HK-2 (cell line): ENCODE measurements around the gene KCNT1.

ENCODE experiments used
- DNase-seq: peaks from one replicate; pipeline ENCODE4 v3.0.0-alpha.2; 2018; ENCODE audit not compliant: unreplicated experiment

KCNT1 gene

DNA sequence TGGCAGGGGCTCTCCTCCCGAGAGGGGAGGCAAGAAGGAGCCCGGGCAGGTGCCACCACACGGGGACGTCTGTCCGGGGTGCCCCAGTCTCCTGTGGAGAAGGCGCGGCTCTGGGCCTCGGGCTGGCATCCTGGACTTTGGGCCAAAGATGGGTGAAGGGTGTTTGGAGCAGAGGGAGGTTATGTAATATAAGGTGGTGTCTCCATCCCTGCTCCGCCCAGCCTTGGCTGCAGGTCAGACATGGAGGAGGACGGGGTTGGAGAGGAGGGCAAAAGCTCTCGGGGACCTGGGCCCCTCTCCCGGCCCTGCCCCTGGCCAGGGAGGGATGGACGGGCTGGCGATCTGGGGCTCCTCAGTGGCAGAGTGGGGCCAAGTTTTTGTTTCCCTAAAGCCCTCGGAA is 1.5 kb upstream of the KCNT1 start:
- DNase-seq = no peak

DNA sequence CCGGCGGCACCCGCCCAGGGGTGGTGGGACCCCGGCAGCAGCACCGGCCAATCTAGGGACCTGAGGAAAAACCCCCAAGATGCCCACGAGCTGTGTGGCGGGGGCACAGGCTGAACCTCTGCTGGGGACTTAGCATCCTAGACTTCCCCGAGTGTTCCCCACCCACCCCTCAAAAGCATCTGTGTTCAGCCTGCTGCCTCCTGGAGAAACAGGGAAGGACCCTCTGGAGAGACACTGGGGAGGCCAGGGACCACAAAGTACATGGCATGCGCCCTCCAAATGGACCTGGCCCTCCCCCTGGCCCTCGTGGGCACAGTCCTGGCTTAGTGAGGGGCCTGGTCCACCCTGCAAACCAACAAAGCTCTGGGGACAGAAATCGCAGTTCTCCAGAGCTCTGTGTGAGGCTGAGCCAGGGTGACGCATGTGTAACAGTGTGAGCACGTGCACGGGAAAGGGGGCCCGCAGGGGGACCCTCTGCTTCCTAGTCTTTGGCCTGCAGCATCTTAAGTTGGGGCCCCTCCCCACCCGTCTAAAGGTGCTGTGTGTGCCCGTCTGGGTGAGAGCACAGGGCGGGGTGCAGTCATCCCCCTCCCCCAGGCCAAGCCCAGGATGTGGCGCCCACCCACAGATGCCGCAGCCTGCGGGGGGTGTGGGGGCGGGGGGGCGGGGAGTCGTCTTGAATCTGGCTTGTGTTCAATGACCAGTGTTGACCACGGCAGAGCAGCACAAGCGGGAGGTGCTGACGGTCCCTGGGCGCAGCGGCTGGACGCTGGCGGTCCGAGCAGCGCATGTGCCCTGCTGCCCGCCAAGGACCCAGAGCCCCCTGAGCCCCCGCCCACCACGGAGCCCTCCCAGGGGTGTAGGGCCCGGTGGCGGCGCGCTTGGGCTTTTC is 672 bp upstream of the KCNT1 start:
- no peak for DNase-seq

DNA sequence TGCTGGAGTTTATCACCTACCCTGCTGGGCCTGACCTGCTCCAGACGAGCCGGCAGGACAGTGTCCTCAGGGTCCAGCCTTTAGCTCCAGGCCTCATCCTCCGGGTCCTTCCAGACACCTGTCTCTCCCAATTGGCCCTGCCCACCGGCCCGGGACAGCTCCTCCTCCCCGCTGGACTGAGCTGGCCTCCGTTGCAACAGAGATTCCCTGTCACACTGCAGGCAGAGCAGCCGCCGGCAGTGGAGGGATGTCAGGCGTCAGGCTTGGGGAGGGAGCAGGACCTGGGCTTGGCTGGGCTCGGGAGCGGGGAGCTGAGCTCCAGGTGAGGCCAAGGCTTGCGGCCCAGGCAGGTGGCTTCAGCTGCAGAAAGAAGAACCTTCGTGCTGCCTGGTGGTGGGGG is 1.7 kb downstream of the KCNT1 start:
- no peak for DNase-seq

DNA sequence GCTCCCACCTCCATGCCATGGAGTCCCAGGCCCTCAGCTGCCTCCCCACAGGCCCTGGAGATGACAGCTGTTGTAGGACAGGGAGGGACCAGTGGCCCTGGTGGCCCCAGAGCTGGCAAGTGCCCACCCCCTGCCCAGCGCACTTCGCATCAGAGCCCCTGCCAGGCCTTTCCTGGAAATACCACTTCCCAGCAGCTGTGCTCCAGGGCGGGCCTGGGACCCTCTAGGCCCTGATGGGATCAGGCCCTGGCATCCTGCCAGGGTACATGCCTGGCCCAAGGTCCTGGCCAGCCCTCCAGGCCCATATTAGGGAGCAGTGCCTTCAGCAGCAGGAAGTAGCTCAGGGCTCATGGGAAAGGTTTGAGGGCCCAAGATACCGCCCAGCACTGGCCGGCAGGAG is 2.5 kb downstream of the KCNT1 start:
- DNase-seq = no peak

DNA sequence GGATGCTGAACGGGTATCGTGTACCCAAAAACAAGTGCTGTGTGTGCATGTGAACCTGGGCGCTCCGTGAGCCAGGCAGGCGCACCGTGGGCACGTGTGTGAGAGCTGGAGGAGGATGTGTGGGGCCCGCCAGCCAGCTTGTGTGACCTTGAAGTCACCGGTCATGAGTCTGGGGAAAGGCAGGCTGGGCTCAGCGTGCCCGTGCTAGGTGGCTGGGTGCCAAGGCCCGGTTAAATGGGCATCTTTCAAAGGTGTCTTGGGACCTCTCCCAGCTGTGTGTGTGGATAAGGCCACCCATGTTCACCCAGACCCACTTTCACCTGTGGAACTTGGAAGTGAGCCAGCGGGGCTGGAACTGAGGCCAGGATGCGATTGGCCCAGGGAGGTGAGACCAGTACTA is 3.4 kb downstream of the KCNT1 start:
- no peak for DNase-seq

DNA sequence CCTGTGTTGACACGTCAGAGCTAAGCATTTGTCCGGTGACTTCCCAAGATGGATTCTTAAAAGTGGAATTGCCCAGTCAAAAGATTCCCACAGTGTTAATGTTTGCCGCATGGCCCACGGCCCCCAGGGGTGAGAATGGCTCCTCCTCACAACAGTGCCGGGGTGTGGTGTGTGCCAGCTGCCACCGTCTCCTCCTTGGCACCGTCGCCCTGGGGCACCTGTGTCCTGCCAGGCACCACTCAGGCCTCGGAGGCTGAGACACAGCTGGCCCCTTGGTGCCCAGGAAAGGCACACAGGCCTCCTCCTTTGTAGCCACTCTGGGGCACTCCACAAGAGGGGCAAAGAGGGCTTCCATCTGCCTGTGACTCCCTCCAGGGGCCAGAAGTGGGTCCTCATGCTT is 4.3 kb downstream of the KCNT1 start:
- DNase-seq = no peak

DNA sequence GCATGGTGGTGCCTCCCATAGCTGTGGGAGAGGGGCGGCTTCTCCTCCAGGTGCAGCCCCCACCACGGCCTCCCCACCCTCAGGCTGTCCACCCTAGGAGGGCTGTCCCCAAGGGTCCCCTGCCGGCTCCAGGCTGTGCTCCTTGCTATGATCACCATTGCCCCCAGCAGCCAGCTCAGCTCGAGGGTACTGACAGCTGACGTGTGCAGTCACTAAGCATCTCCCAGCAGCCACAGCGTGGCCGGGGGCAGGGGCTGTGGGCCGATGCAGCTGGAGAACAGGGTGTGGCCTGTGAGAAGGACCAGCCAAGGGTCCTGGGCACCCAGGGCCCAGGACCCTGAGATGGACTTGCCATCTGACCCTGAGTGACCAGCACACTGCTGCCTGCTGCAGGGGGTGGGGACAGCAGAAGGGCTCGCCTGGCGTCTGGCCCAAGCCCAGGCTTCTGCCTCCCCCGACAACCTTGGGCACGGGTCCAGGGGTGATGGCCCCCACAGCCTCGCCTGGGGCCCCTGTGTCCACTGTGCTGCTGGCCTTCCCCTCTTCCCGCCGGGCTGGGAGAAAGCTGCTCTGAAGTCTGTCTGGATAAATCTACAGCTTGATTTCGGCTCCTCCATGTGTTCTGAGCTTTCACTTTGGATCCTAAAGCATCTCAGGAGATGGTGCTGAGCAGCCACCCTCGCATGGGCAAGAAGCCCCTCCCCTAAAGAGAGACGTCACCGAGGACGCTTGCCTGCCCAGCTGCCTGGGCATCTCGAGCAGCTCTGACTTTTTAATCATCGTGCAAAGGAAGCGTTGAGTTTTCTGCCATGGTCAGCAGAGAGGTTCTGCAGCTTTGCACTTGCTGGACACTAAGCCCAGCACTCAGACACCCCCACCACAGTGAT is 5.5 kb downstream of the KCNT1 start:
- DNase-seq = no peak

DNA sequence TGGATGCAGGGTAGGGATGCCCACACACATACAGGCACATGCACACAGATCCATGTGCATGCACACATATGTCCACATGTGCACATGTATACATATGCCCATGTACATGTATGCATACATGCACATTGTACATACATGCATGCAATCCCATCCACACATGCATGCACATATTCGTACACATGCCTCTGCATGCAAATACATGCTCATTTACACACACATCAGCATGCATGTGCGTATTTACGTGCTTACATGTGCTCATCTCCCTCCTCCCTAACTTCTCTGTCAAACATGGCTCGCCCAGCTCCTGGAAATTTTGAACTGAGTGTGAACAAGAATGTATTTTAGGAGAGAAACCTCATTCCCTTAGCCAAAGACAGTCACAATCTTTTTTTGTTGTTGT is 6.2 kb downstream of the KCNT1 start:
- no peak for DNase-seq

DNA sequence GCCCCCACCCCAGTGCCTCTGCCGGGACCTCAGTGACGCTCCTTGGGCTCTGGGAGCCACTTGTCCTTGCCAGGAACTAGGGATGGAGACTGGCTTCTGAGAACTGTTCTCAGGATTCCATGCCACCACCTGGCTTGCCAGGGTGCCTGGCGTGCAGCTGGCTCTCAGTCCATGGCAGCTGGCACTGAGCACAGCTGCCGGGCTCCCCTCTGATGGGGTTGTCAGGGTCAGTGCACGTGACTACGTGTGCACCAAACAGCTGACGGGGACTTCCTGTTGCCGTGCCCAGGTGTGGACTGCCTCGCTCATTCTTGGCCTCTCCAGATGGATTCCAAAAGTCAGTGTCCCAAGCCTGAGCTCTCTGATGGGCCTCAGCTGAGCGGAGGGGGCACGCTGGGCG is 9.4 kb downstream of the KCNT1 start:
- no peak for DNase-seq

DNA sequence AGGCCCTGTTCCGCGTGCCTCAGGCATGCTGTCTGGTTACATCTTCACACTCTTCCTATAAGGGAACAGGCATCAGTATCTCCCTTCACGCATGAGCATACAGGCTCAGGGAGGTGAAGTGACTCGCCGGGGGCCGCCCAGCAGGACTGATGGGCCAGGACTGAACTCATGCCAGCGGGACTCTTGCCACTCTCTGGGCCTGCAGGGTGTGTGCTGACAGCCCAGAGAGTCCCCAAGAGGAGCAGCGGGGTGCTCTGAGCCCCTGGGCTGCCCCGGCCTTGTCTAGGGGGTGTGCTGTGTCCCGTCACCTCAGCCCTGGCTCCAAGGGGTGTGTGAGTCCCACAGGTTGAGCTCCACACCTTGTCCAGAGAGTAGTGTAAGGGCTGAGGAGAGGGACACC is 9.9 kb downstream of the KCNT1 start:
- no peak for DNase-seq

DNA sequence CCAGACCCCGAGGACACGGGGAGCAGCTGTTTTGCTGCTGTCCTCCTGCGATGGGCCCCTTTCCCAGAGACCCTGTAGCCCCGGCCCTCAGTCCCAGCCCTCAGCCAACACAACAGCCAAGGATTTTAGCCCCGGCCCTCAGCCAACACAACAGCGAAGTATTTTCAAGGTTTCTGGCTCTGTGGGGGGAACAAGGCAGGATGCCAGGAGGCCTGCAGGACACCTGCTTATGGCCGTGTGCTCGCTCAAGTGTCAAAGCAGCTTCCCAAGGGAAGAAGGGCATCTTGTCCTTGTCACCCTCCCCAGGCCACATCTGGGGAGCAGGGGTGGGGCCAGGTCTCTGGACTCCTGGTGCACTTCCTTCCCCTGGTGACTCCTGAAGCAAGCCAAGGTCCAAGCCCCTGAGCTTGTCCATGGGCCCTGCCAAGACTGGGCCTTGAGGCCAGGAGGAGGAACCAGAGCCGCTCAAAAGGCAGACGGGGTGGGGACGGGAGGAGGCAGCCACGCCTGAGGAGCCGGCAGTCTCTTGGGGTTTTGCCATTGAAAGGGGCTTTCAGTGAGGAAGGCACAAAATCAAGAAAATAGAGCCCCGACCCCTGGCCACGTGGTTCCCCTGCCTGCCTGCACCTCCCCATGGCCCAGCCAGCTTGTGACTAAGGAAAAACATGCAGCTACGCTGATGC is 10.8 kb downstream of the KCNT1 start:
- DNase-seq = no peak

DNA sequence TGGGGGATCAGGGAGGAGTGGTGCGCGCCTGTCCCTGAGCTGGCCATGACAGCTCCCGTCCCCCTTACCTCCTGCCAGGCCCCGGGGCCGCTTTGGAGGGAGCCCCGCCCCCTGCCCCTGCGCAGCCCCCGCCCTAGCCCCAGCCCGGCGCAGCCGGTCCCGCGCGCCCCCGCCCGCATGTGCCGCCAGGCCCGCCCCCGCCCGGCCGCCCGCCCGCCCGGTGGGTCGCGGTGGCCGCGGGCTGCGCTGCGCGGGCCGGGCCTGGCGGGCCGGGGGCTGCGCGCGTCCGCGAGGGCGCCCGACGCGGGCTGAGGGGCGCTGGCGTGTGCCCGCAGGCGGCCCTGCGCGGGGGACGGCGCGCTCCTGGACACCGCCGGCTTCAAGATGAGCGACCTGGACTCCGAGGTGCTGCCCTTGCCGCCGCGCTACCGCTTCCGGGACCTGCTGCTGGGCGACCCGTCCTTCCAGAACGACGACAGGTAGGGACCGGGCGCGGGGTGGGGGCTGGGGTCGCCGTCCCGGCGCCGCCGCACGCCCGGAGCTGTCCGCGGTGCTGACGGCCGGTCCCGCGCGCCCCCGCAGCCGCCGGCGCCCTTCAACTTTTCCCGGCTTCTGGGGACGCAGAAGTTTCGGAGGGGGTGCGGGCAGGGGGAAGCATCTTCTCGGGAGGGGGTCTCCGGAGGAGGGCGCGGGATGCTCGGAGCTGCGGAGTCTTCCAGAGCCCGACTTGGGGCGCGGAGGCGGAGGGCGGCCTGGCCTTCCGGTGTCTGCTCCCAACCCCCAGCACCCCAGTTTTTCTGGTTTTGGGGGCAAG is 12.5 kb downstream of the KCNT1 start:
- no peak for DNase-seq

DNA sequence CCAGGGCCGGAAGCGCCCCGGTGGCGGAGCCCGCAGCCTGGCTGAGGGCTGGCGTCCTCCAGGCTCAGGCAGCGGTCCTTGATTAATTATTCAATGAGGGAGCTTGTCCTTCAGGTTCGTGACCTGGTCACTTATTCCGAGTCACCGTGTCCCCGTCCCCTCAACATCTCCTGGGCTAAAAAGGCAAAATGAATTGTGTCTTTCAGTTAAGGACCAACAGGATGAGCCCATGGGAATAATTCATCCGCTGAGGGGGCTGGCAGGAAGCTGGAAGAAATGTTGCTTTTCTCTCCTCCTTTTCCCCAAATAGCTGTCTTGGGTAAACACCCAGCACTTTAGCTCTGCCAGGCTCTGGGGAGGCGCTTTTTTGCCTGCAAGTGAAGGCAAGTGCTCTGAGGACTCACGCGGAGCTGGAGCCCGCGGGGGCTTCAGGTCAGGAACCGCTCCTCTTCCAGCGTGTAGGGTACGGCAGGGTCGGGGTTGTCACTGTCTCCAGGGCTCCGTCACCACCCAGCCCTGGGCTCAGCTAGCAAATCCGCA is 13.1 kb downstream of the KCNT1 start:
- DNase-seq = no peak

DNA sequence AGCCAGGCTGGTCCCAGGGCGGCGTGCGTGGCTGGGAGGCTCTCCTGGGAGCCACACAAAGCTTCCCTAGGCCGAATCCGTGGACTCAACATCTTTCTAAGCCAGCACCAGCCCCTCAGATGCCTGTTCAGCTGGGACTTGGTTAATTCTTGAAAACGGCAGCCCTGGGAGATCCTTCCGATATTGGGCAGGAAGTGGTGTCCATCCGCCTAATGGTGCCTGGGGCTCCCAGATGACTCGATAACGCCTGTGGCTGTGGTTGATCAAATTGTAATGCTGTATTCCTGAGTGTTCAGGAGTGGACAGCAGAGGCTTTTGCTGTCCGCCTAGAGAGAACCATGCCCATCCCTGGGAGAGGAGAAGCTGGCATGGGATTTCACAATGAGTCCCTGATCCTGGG is 14.1 kb downstream of the KCNT1 start:
- no peak for DNase-seq

DNA sequence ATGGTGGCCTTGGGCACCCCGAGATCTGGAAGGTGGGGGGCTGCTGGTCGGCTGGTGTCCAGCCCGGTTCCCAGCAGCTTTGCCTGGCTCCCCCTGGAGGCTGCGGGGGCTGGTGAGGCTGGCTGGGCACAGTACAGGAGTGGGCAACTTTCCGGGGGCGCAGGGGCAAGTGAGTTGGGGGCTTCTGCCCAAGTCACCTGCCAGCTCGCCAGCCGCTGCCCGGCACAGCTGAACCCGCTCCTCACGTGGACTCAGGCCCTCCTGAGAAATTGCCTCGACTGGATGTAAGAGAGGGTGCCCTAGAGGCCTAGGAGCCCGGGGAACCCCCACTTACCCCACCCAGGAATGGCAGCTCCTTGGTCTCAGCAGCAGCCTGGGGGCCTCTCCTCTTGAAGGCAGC is 15.4 kb downstream of the KCNT1 start:
- no peak for DNase-seq

DNA sequence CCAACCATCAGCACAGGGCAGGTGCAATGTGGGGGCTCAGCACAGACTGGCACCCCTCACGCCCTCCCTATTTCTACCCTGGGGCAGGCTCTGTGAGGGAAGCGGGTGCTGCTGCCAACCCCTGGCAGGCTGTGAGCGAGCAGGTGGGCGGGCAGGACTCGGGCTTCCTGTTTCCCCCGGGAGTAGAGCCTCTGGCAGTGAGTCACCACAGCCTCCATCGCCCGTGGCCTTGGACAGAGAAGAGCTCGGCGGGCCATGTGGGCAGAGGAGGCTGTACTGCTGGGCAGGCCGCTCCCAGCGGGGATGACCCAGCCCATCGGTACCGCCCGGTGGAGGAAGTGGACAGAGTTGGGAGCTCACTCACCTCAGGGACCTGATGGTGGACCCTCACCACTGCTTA is 16.6 kb downstream of the KCNT1 start:
- DNase-seq = peak; percentile 66

DNA sequence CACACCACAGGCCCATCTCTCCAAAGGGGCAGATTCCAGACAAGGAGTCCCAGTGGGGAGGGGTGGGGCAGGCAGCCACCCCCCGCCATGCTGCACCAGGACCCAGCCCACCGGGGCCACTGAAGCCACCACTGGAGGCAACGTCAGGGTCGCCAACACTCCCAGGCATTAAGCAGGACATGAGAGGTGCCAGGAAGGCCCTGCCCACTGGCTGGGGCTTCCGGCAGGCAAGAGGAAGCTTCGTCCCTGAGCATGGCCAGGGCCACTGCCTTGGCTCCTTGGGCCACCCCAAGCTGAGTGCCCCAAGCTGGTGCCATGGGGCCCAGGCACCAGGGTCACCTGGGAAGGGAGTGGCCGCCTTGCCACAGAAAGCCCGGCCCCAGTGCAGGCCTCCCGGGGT is 17.5 kb downstream of the KCNT1 start:
- no peak for DNase-seq

DNA sequence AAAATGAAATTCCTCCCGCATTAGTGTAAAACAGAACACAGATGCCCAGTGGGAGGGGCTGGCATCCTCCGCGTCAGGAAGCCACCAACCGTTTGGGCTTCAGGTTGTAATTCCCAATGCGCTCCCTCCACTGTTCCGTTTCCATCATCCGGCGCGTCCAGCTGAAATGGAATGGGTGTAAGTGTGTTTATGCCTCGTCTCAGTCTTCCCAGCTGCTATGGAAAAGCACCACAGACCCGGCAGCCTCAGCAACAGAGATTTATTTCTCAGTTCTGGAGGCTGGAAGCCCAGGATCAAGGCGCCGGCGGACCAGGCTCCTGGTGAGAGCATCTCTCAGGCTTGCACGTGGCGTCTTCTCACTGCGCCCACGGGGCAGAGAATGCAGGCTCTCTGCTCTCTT is 20.4 kb downstream of the KCNT1 start:
- no peak for DNase-seq

DNA sequence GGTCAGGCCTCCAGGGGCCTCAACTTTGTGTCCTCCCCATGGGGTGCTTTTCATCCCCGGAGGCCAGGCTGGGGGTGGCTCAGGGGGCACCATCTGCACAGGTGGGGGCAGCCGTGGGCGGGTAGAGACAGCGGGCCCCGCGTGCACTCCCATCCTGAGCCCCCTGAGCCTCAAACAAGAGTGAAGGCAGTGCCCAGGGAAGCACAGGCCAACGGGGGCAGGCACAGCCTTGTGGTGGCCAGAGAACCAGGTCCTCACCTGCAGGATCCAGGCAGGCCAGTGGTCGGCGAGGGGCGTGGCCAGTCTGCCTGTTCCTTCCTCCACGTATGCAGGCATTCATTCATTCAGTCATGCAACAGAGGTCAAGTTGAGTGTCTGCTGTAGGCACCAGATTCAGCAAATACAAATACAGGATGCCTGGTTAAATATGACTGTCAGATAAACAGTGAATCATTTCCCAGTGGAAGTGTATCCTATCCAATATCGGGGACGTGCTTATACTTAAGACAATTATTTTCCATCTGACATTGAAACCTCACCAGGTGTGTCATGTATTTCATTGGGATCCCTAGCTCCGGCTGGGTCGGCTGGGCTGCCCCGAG is 22.3 kb downstream of the KCNT1 start:
- no peak for DNase-seq

DNA sequence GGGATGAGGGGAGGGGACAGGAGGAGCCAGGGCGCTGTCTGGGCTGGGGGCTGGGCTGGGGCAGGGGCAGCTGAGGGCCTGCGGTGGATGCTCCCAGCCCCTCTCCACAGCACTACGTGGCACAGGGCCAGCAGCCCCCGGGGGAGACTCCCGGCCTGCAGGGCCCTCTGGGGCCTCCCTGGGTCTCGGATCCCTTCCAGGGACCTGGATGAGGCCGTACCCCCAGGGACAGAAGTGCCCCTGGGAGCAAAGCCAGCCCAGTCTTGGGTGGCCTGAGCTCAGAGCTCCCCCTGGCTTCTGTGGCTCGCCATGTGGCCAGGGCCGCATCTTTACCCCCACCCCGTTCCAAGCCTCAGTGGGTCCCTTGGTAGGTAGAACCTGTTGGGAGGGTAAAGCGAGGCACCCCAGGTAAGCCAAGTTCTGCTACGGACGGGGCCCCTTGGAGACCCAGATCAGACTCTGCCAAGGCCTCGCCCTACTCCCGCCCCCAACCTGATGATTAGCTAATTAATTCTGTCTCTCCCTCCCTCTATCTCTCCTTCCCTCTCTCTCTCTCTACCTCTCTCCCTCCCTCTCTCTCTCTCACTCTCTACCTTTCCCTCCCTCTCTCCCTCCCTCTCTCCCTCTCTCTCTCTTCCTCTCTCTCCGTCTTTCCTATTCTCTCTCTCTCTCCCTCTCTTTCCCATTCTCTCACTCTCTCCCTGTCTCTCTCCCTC is 24.3 kb downstream of the KCNT1 start:
- DNase-seq = no peak
